GM12878 (cell line): Measurements from ENCODE around the gene MTTP. TPM values are rescaled to one million over a fixed set of nuclear protein-coding genes. Genes with fewer than 3 reads are reported as not detected.

ENCODE experiments used
- ATAC-seq: fragments of 200-7000 bp; cut with Tn5 transposase; 3 replicates; pipeline ENCODE4 v1.9.1; 2020; ENCODE audit warnings: mild to moderate bottlenecking, moderate library complexity
- BruUV-seq: library from RNA; stranded (reverse); fragments of 400-500 nt; replicated peaks from 2 replicates; lab custom pipeline; 2021; lab: Mats Ljungman, UMichigan
- CTCF ChIA-PET: fragments of 300-600 bp; sonication (Branson Sonifier 250); formaldehyde crosslinking; extraction: SDS; loops from one replicate; lab custom pipeline; 2021; ENCODE audit warnings: inconsistent platforms; lab: Yijun Ruan, JAX
- POLR2A ChIA-PET: fragments of 350-600 bp; formaldehyde crosslinking; extraction: SDS; loops from one replicate; lab custom pipeline; 2021; ENCODE audit warnings: inconsistent platforms; lab: Charles Lee
- RAD21 ChIA-PET: fragments of 300-600 bp; sonication (Branson Sonifier 250); formaldehyde crosslinking; loops from one replicate; lab custom pipeline; 2023; ENCODE audit warnings: antibody characterized with exemption; ENCODE audit not compliant: unreplicated experiment; lab: Charles Lee
- SMC1A ChIA-PET: fragments of 300-600 bp; sonication (Branson Sonifier 250); formaldehyde crosslinking; loops from one replicate; lab custom pipeline; 2023; ENCODE audit not compliant: unreplicated experiment, uncharacterized antibody; lab: Charles Lee
- DNase-seq: peaks from one replicate; pipeline ENCODE4 v3.0.0-alpha.2; 2011; ENCODE audit warnings: low read depth, low spot score
- FAIRE-seq: peaks from 3 replicates; lab custom pipeline; 2011; peaks lifted over from hg19 to GRCh38; lab: Jason Lieb, UNC
- H2AFZ ChIP-seq: 2 replicates; pipeline ENCODE4 v1.6.0; 2011; ENCODE audit warnings: low read depth, low read length, control low read depth; ENCODE audit not compliant: control insufficient read depth
- H3K27ac ChIP-seq: 2 replicates; pipeline ENCODE4 v1.5.1; 2011; ENCODE audit warnings: control low read depth; ENCODE audit not compliant: control insufficient read depth, insufficient read depth
- H3K27me3 ChIP-seq, 2 experiments: replicated peaks in 1 of 2; 2 replicates each; pipeline versions ENCODE4 v1.6.0 to v1.6.1; 2011; ENCODE audit warnings: low read length in 1 of 2; ENCODE audit not compliant: control insufficient read depth in 2 of 2, insufficient read depth in 2 of 2
- H3K36me3 ChIP-seq, 2 experiments: 2 replicates each; pipeline ENCODE4 v1.5.1; 2011; ENCODE audit warnings: low read length in 1 of 2; ENCODE audit not compliant: control insufficient read depth in 2 of 2, insufficient read depth in 2 of 2
- H3K4me1 ChIP-seq: 2 replicates; pipeline ENCODE4 v1.6.1; 2011; ENCODE audit warnings: mild to moderate bottlenecking, low read length, moderate library complexity, mixed read lengths; ENCODE audit not compliant: control insufficient read depth, insufficient read depth
- H3K4me2 ChIP-seq: 2 replicates; pipeline ENCODE4 v1.6.0; 2011; ENCODE audit warnings: control low read depth; ENCODE audit not compliant: control insufficient read depth, insufficient read depth
- H3K4me3 ChIP-seq: fragments of 200-600 bp; sonication (generic); 2 replicates; pipeline ENCODE4 v1.5.1; 2016
- H3K79me2 ChIP-seq: 2 replicates; pipeline ENCODE4 v1.6.0; 2011; ENCODE audit warnings: low read length; ENCODE audit not compliant: control insufficient read depth, insufficient read depth
- H3K9ac ChIP-seq: 2 replicates; pipeline ENCODE4 v1.8.0; 2011; ENCODE audit warnings: low read length, control low read depth, mixed read lengths; ENCODE audit not compliant: control insufficient read depth, insufficient read depth
- H3K9me3 ChIP-seq: replicated peaks from 3 replicates; pipeline ENCODE4 v1.5.1; 2011; ENCODE audit warnings: mild to moderate bottlenecking, low read length; ENCODE audit not compliant: control insufficient read depth, insufficient read depth
- H4K20me1 ChIP-seq: 2 replicates; pipeline ENCODE4 v1.6.0; 2011; ENCODE audit not compliant: control insufficient read depth, insufficient read depth
- BACH1 ChIP-seq: fragments of 450-650 bp; IDR thresholded peaks from 2 replicates; pipeline ENCODE4 v1.6.1; 2017; ENCODE audit warnings: mild to moderate bottlenecking, borderline replicate concordance
- CBX5 ChIP-seq: sonication (generic); IDR thresholded peaks from 2 replicates; pipeline ENCODE4 v1.6.1; 2016; ENCODE audit warnings: low read depth, moderate library complexity, mild to moderate bottlenecking, inconsistent platforms
- CTCF ChIP-seq, 3 experiments: IDR thresholded peaks in 2 of 3; conservative IDR thresholded peaks in 1 of 3; 2 replicates each; pipeline ENCODE4 v1.5.1; 2011; ENCODE audit warnings: low read depth in 3 of 3, low read length in 3 of 3, mild to moderate bottlenecking in 3 of 3, control low read depth in 2 of 3, moderate library complexity in 2 of 3, inconsistent platforms in 1 of 3, mixed read lengths in 1 of 3; ENCODE audit not compliant: control insufficient read depth in 2 of 3, insufficient read depth in 1 of 3; ENCODE audit errors: extremely low read depth in 1 of 3
- DPF2 ChIP-seq: fragments of 450-650 bp; IDR thresholded peaks from 2 replicates; pipeline ENCODE4 v1.6.1; 2017; ENCODE audit warnings: mild to moderate bottlenecking
- EED ChIP-seq: sonication (generic); IDR thresholded peaks from 2 replicates; pipeline ENCODE4 v1.6.1; 2016; ENCODE audit warnings: antibody characterized with exemption, low read depth
- EP300 ChIP-seq, 2 experiments: fragments of 150-350 bp in 1 of 2; IDR thresholded peaks; 2 replicates each; pipeline ENCODE4 v1.6.1; 2011 to 2012; ENCODE audit warnings: low read depth in 2 of 2, low read length in 2 of 2, borderline replicate concordance in 1 of 2, improper control_type of control experiment in 1 of 2, inconsistent platforms in 1 of 2; ENCODE audit not compliant: control insufficient read depth in 1 of 2
- EZH2 ChIP-seq: IDR thresholded peaks from 2 replicates; pipeline ENCODE4 v1.6.1; 2012; ENCODE audit warnings: low read depth, mild to moderate bottlenecking, control low read depth, inconsistent platforms, low read length, borderline replicate concordance; ENCODE audit not compliant: control insufficient read depth
- FOXM1 ChIP-seq: IDR thresholded peaks from 2 replicates; pipeline ENCODE4 v1.6.1; 2012; ENCODE audit warnings: low read depth, mild to moderate bottlenecking, inconsistent platforms, low read length, moderate library complexity
- HDAC2 ChIP-seq: fragments of 200-600 bp; sonication (generic); IDR thresholded peaks from 2 replicates; pipeline ENCODE4 v1.6.1; 2017
- MAX ChIP-seq: IDR thresholded peaks from 2 replicates; pipeline ENCODE4 v1.6.1; 2012; ENCODE audit warnings: low read depth, low read length, improper control_type of control experiment
- MTA2 ChIP-seq: fragments of 450-650 bp; IDR thresholded peaks from 2 replicates; pipeline ENCODE4 v1.6.1; 2016; ENCODE audit warnings: low read depth, mild to moderate bottlenecking, moderate library complexity
- NR2C2 ChIP-seq: IDR thresholded peaks from 2 replicates; pipeline ENCODE4 v1.6.1; 2011; ENCODE audit warnings: borderline replicate concordance, low read depth; ENCODE audit not compliant: control insufficient read depth, insufficient read length
- POLR2A ChIP-seq: IDR thresholded peaks from 2 replicates; pipeline ENCODE4 v1.6.1; 2011; ENCODE audit warnings: low read depth, mild to moderate bottlenecking, low read length
- POLR2AphosphoS2 ChIP-seq: IDR thresholded peaks from 2 replicates; pipeline ENCODE4 v1.6.1; 2011; ENCODE audit warnings: low read depth, mild to moderate bottlenecking, low read length, improper control_type of control experiment, moderate library complexity
- POU2F2 ChIP-seq: IDR thresholded peaks from 3 replicates; pipeline ENCODE4 v1.6.1; 2011; ENCODE audit warnings: low read depth, mild to moderate bottlenecking, low read length, borderline replicate concordance
- RUNX3 ChIP-seq: IDR thresholded peaks from 2 replicates; pipeline ENCODE4 v1.6.1; 2012; ENCODE audit warnings: low read length, inconsistent platforms
- SP1 ChIP-seq: IDR thresholded peaks from one replicate; pipeline ENCODE4 v1.6.1; 2011; ENCODE audit warnings: low read depth, low read length
- ZBED1 ChIP-seq: IDR thresholded peaks from 2 replicates; pipeline ENCODE4 v1.6.1; 2016; ENCODE audit warnings: borderline replicate concordance
- WGBS: methylation state at CpG from one replicate; pipeline ENCODE4 v1.1.6; 2016; ENCODE audit warnings: low lambda C conversion rate; ENCODE audit not compliant: insufficient replicate concordance, insufficient coverage; ENCODE audit errors: missing lambda C conversion rate; 5-methylcytosine and 5-hydroxymethylcytosine counted together
- in situ Hi-C: fragments of 300-500 bp; cut with MboI; formaldehyde crosslinking; loops from 9 replicates; pipeline ENCODE4 v1.14.3; 2018; ENCODE audit warnings: mixed read lengths
- intact Hi-C: fragments of 100-400 bp; cut with micrococcal nuclease; formaldehyde crosslinking; loops from one replicate; pipeline ENCODE4 v1.14.2; 2022; ENCODE audit not compliant: unreplicated experiment
- polyA plus RNA-seq, 11 experiments: library from polyadenylated mRNA; depleted of rRNA in 4 of 11; unstranded in 6 of 11; stranded (reverse) in 5 of 11; fragments of >200 nt; fragmentation: Nextera tagmentation in 4 of 11; fragmentation: Illumina TruSeq in 1 of 11; extraction: Ambion mirVana in 4 of 11; extraction: Trizol in 1 of 11; gene quantifications; 1 replicate in 1 of 11; 2 replicates in 10 of 11; pipeline versions ENCODE4 v1.2.1 to v1.2.3, GENCODE V29; 2011 to 2016; ENCODE audit warnings: inconsistent platforms in 2 of 11, missing spikeins in 2 of 11, low read depth in 1 of 11
- total RNA-seq, 4 experiments: library from RNA; depleted of rRNA in 3 of 4; stranded (reverse); fragments of >200 nt in 3 of 4; fragmentation: Illumina TruSeq in 1 of 4; extraction: Trizol in 1 of 4; gene quantifications; 2 replicates each; pipeline versions ENCODE4 v1.2.1 to v1.2.3, GENCODE V29; 2013 to 2021

The MTTP gene
- total and polyA plus RNA-seq, 10 of the 15 experiments (the other 5 are each of a cell fraction or from before 2014, with no cell fraction given), result 0.08 to 2.2 (median 0.21) TPM; not detected in 1

GRCh38 chr4:99612281-99612680 lies 37.7 kb downstream of the MTTP start (continued):
- TF ChIP-seq EZH2, result no peak
- TF ChIP-seq POLR2AphosphoS2, result no peak
- no peak for TF ChIP-seq HDAC2
- TF ChIP-seq CTCF (IDR thresholded peaks at IDR 0.05 in 2 of 3, conservative IDR thresholded peaks at IDR 0.05 in 1 of 3; ENCODE audit: control insufficient read depth in 2 of 3, extremely low read depth in 1 of 3, insufficient read depth in 1 of 3, low read depth in 3 of 3, low read length in 3 of 3), result no peak

GRCh38 chr4:99612704-99613103 lies 38.1 kb downstream of the MTTP start:
- ATAC-seq (no peak), FAIRE-seq (no peak), DNase-seq (no peak)
- no peak overlapping the region for H3K9ac ChIP-seq
- no peaks in the 10 kb centered on the region for H3K27me3 ChIP-seq
- ChIA-PET SMC1A (interaction anchor here (0.6 to 1.7 kb wide), 4 partner anchors 19 to 273 kb away, joined by 3 to 7 read pairs (median 4); no protein-coding TSS in a partner anchor), RAD21 (interaction anchor here (1.4 kb wide), 1 partner anchor 196 kb away, joined by 6 read pairs; no protein-coding TSS in a partner anchor), POLR2A (no interaction called here), CTCF (interaction anchor here (0.7 to 4.3 kb wide), 4 partner anchors 18 to 199 kb away, joined by 3 to 19 read pairs (median 5); partner anchors contain the start of gene TRMT10A)
- WGBS, result 26% methylated on average over 5 of the region's 5 CpGs
- H3K4me1 ChIP-seq, result no peaks in the 10 kb centered on the region
- no peak overlapping the region for H3K4me2 ChIP-seq
- H3K36me3 ChIP-seq, result no peaks in the 10 kb centered on the region
- no peak overlapping the region for H3K4me3 ChIP-seq
- H4K20me1 ChIP-seq, result no peaks in the 10 kb centered on the region
- intact Hi-C loops, result no loop called here
- no peak overlapping the region for H2AFZ ChIP-seq
- no peaks in the 10 kb centered on the region for H3K9me3 ChIP-seq
- in situ Hi-C loops, result no loop called here
- BruUV-seq, result no TSS peak
- TF ChIP-seq NR2C2, result no peak
- no peak for TF ChIP-seq MTA2
- no peak for TF ChIP-seq MAX
- no peak for TF ChIP-seq ZBED1
- no peak for TF ChIP-seq POU2F2
- TF ChIP-seq RUNX3, result no peak
- no peak for TF ChIP-seq EP300 (IDR thresholded peaks at IDR 0.05; ENCODE audit: borderline replicate concordance in 1 of 2, control insufficient read depth in 1 of 2, low read depth in 2 of 2, low read length in 2 of 2)
- TF ChIP-seq DPF2, result no peak
- no peak for TF ChIP-seq CBX5
- no peak for TF ChIP-seq FOXM1
- no peak for TF ChIP-seq POLR2A
- no peak for TF ChIP-seq EED
- TF ChIP-seq BACH1, result no peak
- no peak for TF ChIP-seq SP1
- TF ChIP-seq CTCF (IDR thresholded peaks at IDR 0.05 in 2 of 3, conservative IDR thresholded peaks at IDR 0.05 in 1 of 3; ENCODE audit: control insufficient read depth in 2 of 3, extremely low read depth in 1 of 3, insufficient read depth in 1 of 3, low read depth in 3 of 3, low read length in 3 of 3), result no peak
- no peaks in the 10 kb centered on the region for H3K79me2 ChIP-seq
- no peak overlapping the region for H3K27ac ChIP-seq
